ENCODE measurements around the gene TMSB10.
"Not testable (repeated sequence)": the region's sequence is repeated elsewhere in the genome, so short reads cannot be mapped to it uniquely, and the experiment has no call there.

Gene TMSB10

DNA sequence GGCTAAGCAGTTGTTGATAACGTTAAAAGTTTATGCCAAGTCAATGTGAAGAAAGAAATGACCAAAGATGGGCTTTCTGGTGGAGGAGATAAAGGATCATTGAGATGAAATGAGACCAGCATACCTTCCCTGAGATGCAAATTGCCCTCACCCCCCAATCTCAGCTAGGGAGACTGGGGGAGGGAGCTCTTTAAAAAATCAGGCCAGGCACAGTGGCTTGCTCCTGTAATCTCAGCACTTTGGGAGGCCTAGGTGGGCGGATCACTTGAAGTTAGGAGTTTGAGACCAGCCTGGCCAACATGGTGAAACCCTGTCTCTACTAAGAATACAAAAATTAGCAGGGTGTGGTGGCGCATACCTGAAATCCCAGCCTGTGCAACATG is 34.6 kb downstream of the TMSB10 start:
- DNase-seq (ENCODE audit: low read depth): no peak

DNA sequence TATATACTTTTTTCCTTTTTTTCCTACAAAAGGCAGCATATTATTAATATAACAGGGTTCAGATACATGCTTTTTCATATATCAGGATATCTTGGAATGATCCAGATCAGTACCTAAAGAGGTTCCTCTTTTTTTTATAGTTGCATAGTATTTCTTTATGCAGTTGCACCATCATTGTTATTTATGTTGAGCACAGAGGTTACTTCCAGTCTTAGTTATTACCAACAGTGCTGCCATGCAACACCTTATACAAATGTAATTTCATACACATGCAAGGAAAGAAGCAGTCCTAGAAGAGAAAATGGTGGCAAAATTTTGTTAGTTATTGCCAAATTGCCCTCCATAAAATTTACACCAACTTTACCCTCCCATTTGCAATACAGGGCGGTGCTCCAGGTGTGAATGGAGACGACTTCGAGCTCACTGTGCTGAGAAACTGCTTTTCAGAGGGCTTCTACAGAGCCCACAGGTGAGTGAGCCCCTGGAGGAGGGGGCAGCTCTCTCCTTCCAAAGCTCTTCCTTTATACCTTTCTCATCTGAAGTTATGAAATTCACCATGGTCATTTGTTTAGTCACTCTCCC is 35.5 kb downstream of the TMSB10 start:
- no peak for DNase-seq (ENCODE audit: low read depth)

DNA sequence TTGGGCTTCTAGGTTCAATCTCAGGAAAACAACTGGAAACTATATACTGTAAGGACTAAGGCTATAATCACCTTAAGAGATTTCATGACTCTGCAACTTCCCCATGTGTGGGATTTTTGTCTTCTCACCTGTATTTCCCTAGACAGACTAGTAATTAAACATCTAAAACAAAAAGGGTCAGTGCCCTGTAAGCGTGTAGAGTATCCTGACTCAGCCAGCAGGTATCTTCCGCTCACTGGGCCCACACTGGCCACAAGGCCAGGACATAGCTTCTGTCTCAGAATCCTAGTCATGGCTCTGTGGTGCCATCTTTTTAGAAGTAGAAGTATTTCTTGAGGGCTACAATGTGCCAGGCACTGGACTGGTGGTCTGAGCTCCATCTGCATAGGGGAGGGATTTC is 36.7 kb downstream of the TMSB10 start:
- DNase-seq (ENCODE audit: low read depth): no peak

DNA sequence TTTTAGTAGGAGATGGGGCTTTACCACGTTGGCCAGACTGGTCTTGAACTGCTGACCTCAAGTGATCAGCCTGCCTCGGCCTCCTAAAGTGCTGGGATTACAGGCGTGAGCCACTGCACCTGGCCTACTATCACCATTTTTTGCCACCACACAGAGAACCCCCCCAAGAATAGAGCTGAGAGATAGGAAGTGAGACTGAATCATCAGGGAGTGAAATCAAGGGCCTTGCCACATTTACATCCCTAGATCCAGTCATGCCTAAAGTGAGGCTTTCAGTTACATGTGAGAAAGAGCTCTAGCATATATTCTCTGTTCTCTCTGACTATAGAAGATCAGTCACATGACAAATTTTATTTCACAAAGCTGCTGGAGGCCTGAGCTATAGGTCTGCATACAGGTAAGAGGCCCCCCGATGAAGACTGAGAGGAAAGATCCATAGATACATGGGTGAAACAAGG is 37.5 kb downstream of the TMSB10 start:
- no peak for DNase-seq (ENCODE audit: low read depth)

DNA sequence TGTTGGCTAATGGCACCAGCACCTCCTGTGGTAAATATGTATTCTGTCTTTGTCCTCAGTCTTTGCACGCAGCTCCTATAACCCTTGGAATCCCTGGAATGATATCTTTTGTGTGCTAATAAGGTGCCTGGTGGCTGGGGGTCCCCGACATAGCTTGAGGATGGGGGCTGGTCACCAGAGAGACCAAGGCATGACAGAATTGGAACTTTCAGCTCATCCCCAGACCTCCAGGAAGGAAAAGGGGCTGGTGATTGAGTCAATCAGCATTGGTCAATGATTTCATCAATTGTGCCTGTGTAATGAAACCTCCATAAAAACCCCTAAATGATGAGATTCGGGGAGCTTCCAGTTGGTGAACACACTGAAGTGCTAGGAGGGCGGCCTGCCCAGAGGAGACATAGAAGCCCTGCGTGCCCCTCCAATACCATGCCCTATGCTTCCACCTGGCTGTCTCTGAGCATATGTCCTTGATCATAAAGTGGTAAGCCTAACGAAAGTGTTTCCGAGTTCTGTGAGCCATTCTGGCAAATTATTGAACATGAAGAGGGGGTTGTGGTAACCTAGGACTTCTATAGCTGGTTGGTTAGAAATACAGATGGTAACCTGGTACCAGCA is 38.9 kb downstream of the TMSB10 start:
- no peak for DNase-seq (ENCODE audit: low read depth)

DNA sequence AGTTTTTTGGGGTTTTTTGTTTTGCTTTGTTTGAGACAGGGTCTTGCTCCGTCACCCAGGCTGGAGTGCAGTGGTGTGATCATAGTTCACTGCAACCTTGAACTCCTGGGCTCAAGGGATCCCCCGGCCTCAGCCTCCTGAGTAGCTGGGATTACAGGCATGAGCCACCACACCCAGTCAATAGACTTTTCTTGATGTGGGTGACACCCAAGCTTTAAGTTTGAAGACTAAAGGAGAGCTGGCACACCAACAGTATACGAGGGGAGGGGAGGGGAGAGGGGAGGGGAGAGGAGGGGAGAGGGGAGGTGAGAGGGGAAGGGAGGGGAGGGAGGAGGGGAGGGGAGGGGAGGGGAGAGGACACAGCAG is 40.4 kb downstream of the TMSB10 start:
- DNase-seq (ENCODE audit: low read depth): not testable (repeated sequence)

DNA sequence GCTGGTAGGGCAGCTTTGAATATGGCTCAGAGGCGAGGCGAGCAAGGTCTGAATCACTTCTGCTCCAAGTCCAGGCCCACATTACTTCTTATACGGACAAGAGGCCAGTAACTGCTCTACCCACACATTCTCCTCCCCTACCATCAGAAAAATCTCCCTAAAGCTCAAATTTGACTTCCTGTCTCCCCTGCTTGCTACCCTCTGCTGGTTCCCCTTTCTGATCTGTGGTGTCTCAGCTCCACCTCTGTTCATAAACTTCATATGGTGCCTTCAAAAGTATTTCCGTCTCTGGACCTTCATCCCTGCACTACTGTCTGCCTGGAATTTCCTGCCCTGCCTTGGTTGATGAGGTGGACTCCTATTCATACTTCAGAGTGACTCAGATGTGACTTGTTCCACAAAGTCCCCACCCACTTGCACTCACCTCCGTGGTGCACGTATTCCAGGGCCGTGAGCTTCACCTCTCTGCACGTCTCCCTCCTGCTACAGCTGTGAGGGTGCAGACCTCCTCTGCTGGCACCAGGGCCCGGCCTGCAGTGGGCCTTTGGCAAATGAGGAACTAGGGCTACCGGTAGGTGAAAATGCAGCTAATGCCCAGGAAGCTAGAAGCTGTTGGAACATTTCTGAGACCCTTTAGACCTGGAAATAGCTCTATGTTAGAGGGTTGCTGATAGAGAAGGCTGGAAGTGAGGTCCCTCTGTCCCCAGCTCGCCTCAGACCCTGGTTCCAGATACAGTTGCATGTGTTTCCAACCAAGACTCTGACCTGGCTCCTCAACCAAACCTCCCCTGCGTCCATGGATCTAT is 41.0 kb downstream of the TMSB10 start:
- DNase-seq (ENCODE audit: low read depth): peak; percentile 99

DNA sequence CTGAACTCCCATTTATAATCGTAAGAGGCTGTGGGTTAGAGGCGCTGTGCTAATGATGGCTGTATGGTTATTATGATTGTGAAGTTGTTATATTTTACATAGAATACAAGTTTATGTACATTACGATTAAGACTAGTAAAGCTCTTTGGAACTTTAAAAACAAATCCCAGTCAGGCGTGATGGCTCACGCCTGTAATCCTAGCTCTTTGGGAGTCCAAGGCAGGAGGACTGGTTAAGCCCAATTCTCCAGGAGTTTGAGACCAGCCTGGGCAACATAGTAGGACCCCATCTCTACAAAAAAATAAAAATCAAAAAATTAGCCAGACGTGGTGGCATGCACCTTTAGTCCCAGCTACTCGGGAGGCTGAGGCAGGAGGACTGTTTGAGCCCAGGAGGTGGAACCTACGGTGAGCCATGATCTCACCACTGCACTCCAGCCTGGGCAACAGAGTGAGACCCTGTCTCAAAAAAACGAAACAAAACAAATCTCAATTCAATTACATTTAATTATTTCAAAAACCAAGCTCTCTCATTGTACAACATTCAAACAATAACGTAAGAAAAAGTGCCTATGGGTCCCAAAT is 41.6 kb downstream of the TMSB10 start:
- DNase-seq (ENCODE audit: low read depth): no peak

DNA sequence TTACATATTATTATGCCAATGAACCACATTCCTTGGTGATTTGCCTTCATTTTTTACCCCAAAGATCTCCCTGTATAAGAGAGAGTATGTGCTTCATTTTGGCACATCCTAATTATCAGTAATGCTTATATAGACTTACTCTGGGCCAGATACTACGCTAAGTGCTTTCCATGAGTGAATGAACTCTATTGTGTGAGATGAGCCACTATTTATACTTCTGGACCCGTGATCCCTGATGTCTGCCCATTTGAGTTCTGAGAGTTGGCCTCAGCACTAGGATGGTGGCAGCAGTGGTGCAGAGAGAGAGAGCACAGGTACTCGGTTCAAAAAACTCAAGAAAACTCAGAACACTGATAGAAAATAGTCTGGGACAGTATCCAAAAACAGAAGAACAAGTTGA is 48.1 kb downstream of the TMSB10 start:
- no peak for DNase-seq (ENCODE audit: low read depth)

DNA sequence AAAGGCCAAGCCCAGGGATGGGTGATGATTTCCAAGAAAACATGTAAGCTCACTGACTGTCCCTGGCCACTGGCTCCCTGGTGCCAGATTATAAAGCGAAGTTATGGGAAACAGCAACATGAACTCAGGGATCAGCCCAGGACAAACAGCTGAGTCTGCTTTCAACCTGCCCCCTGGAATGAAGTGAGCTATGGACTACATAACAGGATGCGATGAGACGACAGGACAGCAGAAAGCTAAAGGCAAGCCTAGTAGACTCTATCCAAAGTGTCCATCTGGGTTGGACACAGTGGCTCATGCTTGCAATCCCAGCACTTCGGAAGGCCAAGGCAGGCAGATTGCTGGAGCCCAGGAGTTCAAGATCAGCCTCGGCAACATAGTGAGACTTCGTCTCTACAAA is 48.9 kb downstream of the TMSB10 start:
- DNase-seq (ENCODE audit: low read depth): no peak

Data from HS-27A (cell line).